ENCODE results near the gene SRM. TPM values are rescaled to one million over a fixed set of nuclear protein-coding genes. Genes with fewer than 3 reads are reported as not detected.

SRM gene
- total and polyA plus RNA-seq, 2 of the 13 experiments (the other 11 are each of a cell fraction or from before 2014, with no cell fraction given), result 27.9 to 31.8 TPM

DNA sequence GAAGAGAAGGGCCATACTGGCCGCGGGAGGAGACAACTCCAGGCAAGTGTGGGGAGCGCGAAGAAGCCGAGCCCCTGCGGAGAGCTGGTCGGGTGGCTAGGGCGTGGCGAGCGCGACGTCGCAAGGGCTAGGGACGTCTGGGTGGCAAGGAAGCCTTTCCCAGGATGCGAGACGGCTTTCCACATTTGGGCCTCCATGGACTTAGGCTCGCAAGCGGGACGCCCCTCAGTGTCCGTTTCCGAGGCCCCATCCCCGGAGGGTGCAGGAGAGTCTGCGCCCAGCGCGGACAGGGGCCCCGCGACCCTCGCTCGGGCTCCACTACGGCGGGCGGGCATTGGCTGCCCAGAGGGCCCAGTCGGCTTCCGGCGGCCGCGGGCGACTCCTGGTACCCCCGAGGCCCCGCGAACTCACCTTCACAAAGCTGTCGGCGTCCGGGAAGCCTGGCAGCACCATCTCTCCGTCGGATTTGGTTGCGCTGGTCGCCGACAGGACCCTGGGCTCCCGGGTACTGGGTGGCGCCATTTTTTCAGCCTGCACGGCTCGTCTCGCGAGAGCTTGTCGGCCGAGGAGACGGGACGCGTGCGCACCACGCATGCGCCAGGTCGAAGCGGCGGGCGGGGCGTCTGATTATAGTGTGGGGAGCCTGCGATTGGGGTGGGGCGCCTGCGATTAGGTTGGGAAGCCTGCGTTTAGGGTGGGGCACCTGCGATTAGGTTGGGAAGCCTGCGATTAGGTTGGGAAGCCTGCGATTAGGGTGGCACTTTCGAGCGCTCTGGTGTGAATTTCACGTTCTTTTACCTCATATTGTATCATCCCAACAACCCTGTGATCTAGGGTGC lies 39.7 kb upstream of the SRM start, which contains the start of gene EXOSC10 (continued):
- TF ChIP-seq, protein P1, sequence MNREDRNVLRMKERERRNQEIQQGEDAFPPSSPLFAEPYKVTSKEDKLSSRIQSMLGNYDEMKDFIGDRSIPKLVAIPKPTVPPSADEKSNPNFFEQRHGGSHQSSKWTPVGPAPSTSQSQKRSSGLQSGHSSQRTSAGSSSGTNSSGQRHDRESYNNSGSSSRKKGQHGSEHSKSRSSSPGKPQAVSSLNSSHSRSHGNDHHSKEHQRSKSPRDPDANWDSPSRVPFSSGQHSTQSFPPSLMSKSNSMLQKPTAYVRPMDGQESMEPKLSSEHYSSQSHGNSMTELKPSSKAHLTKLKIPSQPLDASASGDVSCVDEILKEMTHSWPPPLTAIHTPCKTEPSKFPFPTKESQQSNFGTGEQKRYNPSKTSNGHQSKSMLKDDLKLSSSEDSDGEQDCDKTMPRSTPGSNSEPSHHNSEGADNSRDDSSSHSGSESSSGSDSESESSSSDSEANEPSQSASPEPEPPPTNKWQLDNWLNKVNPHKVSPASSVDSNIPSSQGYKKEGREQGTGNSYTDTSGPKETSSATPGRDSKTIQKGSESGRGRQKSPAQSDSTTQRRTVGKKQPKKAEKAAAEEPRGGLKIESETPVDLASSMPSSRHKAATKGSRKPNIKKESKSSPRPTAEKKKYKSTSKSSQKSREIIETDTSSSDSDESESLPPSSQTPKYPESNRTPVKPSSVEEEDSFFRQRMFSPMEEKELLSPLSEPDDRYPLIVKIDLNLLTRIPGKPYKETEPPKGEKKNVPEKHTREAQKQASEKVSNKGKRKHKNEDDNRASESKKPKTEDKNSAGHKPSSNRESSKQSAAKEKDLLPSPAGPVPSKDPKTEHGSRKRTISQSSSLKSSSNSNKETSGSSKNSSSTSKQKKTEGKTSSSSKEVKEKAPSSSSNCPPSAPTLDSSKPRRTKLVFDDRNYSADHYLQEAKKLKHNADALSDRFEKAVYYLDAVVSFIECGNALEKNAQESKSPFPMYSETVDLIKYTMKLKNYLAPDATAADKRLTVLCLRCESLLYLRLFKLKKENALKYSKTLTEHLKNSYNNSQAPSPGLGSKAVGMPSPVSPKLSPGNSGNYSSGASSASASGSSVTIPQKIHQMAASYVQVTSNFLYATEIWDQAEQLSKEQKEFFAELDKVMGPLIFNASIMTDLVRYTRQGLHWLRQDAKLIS (CRISPR knock-in tag; IDR thresholded peaks at IDR 0.05), result no peak
- TF ChIP-seq, protein P2, sequence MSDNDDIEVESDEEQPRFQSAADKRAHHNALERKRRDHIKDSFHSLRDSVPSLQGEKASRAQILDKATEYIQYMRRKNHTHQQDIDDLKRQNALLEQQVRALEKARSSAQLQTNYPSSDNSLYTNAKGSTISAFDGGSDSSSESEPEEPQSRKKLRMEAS (IDR thresholded peaks at IDR 0.05), result 0 out of 2 replicates have a peak, but pooled peaks have one; percentile 41
- TF ChIP-seq, protein P3, sequence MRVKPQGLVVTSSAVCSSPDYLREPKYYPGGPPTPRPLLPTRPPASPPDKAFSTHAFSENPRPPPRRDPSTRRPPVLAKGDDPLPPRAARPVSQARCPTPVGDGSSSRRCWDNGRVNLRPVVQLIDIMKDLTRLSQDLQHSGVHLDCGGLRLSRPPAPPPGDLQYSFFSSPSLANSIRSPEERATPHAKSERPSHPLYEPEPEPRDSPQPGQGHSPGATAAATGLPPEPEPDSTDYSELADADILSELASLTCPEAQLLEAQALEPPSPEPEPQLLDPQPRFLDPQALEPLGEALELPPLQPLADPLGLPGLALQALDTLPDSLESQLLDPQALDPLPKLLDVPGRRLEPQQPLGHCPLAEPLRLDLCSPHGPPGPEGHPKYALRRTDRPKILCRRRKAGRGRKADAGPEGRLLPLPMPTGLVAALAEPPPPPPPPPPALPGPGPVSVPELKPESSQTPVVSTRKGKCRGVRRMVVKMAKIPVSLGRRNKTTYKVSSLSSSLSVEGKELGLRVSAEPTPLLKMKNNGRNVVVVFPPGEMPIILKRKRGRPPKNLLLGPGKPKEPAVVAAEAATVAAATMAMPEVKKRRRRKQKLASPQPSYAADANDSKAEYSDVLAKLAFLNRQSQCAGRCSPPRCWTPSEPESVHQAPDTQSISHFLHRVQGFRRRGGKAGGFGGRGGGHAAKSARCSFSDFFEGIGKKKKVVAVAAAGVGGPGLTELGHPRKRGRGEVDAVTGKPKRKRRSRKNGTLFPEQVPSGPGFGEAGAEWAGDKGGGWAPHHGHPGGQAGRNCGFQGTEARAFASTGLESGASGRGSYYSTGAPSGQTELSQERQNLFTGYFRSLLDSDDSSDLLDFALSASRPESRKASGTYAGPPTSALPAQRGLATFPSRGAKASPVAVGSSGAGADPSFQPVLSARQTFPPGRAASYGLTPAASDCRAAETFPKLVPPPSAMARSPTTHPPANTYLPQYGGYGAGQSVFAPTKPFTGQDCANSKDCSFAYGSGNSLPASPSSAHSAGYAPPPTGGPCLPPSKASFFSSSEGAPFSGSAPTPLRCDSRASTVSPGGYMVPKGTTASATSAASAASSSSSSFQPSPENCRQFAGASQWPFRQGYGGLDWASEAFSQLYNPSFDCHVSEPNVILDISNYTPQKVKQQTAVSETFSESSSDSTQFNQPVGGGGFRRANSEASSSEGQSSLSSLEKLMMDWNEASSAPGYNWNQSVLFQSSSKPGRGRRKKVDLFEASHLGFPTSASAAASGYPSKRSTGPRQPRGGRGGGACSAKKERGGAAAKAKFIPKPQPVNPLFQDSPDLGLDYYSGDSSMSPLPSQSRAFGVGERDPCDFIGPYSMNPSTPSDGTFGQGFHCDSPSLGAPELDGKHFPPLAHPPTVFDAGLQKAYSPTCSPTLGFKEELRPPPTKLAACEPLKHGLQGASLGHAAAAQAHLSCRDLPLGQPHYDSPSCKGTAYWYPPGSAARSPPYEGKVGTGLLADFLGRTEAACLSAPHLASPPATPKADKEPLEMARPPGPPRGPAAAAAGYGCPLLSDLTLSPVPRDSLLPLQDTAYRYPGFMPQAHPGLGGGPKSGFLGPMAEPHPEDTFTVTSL (CRISPR knock-in tag; IDR thresholded peaks at IDR 0.05; ENCODE audit: borderline replicate concordance), result 0 out of 2 replicates have a peak, but pooled peaks have one; percentile 14
- TF ChIP-seq RNF2 (conservative IDR thresholded peaks at IDR 0.05; ENCODE audit: low read depth) (no peak), KLF15 (CRISPR knock-in tag; IDR thresholded peaks at IDR 0.05; ENCODE audit: borderline replicate concordance) (peak; percentile 71; the same call in 1 of the 2 replicates), MED8 (CRISPR knock-in tag; IDR thresholded peaks at IDR 0.05; ENCODE audit: insufficient replicate concordance) (peak; percentile 75), ATM (IDR thresholded peaks at IDR 0.05; ENCODE audit: borderline replicate concordance) (no peak), REXO4 (CRISPR knock-in tag; IDR thresholded peaks at IDR 0.05; ENCODE audit: borderline replicate concordance) (no peak), ZNF570 (CRISPR knock-in tag; IDR thresholded peaks at IDR 0.05; ENCODE audit: borderline replicate concordance) (no peak), ZSCAN29 (CRISPR knock-in tag; conservative IDR thresholded peaks at IDR 0.05) (0 out of 2 replicates have a peak, but pooled peaks have one; percentile 26)
- TF ChIP-seq, protein P4, sequence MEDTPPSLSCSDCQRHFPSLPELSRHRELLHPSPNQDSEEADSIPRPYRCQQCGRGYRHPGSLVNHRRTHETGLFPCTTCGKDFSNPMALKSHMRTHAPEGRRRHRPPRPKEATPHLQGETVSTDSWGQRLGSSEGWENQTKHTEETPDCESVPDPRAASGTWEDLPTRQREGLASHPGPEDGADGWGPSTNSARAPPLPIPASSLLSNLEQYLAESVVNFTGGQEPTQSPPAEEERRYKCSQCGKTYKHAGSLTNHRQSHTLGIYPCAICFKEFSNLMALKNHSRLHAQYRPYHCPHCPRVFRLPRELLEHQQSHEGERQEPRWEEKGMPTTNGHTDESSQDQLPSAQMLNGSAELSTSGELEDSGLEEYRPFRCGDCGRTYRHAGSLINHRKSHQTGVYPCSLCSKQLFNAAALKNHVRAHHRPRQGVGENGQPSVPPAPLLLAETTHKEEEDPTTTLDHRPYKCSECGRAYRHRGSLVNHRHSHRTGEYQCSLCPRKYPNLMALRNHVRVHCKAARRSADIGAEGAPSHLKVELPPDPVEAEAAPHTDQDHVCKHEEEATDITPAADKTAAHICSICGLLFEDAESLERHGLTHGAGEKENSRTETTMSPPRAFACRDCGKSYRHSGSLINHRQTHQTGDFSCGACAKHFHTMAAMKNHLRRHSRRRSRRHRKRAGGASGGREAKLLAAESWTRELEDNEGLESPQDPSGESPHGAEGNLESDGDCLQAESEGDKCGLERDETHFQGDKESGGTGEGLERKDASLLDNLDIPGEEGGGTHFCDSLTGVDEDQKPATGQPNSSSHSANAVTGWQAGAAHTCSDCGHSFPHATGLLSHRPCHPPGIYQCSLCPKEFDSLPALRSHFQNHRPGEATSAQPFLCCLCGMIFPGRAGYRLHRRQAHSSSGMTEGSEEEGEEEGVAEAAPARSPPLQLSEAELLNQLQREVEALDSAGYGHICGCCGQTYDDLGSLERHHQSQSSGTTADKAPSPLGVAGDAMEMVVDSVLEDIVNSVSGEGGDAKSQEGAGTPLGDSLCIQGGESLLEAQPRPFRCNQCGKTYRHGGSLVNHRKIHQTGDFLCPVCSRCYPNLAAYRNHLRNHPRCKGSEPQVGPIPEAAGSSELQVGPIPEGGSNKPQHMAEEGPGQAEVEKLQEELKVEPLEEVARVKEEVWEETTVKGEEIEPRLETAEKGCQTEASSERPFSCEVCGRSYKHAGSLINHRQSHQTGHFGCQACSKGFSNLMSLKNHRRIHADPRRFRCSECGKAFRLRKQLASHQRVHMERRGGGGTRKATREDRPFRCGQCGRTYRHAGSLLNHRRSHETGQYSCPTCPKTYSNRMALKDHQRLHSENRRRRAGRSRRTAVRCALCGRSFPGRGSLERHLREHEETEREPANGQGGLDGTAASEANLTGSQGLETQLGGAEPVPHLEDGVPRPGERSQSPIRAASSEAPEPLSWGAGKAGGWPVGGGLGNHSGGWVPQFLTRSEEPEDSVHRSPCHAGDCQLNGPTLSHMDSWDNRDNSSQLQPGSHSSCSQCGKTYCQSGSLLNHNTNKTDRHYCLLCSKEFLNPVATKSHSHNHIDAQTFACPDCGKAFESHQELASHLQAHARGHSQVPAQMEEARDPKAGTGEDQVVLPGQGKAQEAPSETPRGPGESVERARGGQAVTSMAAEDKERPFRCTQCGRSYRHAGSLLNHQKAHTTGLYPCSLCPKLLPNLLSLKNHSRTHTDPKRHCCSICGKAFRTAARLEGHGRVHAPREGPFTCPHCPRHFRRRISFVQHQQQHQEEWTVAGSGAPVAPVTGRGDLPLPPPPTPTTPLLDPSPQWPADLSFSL (CRISPR knock-in tag; IDR thresholded peaks at IDR 0.05), result no peak
